Melanocyte of skin (primary cell): ENCODE measurements around the gene OR12D2. TPM values are rescaled to one million over a fixed set of nuclear protein-coding genes. Genes with fewer than 3 reads are reported as not detected.

Experiments used
- total RNA-seq, 2 donors: library from RNA; depleted of rRNA; stranded (reverse); fragments of >200 nt; gene quantifications; 2 replicates each; pipeline ENCODE4 v1.2.3, GENCODE V29; 2012

Gene OR12D2, protein sequence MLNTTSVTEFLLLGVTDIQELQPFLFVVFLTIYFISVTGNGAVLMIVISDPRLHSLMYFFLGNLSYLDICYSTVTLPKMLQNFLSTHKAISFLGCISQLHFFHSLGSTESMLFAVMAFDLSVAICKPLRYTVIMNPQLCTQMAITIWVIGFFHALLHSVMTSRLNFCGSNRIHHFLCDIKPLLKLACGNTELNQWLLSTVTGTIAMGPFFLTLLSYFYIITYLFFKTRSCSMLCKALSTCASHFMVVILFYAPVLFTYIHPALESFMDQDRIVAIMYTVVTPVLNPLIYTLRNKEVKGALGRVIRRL
- not detected for total RNA-seq

DNA sequence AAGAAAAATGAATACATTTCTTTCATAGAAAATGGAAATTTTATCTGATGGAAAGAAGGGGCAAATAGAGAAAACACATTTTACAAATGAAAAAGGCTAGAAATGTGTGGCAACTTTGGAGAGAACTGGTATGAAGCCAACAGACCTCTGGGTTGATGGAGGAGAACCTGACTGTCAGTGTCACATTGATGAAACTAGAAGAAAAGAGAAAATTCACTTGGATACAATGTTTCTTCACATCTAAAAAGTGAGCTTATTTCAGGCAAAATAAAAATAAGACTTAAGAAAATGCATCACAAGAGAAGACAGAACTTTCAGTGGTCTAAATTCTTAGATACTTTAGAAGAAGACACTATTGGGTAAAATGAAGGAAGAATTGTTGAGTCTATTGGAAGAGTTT is at the start of gene OR12D2:
OR12D2 (plus strand) TSS at position 301 of the 400 bp plus-strand sequence. CDS start 1,069 bp downstream, outside the sequence.

DNA sequence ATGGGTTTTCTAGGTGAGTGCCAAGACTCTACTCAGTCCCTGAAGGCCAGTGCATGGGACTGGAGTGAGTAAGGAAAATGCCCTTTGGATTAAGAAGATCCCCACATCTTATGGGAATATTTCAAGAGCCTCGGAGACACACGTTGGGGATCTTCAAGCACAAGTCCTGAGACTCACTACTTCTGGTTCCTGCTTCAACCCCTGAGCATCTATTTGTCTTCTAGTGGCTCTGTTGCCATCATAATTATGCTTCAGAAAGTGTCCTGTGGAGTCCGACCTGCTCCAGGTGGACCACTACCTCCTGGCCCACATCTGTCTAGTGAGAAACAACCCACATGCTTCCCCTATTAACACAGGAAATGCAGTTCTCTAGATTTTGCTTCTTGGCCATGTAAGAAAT is 26.7 kb upstream of the OR12D2 start, which contains the start of gene OR5V1:
OR5V1 (minus strand) TSS at position 101 of the 400 bp plus-strand sequence. CDS start 12,670 bp downstream, outside the sequence.

DNA sequence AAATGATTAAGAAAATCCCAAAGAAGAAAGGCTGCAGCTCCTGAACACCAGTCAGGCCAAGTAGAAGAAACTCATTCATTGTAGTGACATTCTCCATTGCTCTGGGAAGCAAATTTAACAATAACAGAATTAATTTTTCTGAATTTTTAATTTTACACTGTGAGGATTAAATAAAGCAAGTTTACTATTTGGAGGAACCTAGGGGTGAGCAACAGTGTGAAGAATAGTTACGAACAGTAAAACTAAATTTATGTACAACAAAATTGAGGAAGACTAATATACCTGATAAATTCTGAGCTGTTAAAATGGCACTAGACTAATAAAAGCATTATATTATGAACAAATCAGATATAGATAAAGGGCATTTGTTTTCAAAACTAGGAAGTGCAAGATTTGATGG is 20.2 kb upstream of the OR12D2 start, which contains the start of gene OR12D3:
OR12D3 (minus strand) TSS at position 101 of the 400 bp plus-strand sequence; CDS start at position 97, 4 bp downstream.

DNA sequence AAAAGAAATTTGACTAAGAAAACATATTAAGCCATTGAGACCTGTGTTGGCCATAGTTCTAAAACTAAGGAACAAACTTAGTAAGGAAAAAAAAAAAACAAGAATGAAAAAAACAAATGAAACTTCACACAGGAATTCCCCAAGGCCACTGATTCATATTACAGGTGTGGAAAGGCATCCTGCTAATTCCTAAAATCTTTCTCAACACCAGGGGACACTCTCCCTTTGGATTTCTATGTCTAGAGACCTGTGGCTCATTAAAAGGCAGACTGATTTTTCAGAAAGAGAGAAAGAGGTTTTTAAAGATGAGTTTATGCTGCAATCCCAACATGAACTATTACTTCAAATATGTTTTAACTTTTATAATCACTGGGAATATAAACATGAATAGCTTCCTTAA is 19.2 kb downstream of the OR12D2 start, which contains the start of gene OR12D1:
OR12D1 (plus strand) TSS at position 341 of the 400 bp plus-strand sequence.

DNA sequence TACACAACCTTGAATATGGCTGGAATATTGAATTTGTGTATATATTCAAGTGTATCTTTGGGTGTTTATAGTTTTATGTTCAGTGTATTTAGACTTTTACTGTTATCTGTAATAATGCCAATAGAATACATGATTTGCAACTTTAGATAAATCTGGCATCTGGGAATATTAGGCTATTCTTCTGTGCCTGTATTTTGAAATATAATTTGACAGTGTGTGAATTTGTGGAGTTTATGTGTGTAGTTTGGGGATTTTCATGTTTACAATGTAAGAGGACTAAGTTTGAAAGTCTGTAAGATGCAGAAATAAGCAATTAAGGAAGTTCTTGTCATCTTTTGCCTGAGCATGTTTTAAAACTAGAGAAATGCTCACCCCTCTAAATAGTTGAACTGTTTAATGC is 43.6 kb downstream of the OR12D2 start, which contains the start of gene OR10C1:
OR10C1 (plus strand) TSS at position 301 of the 400 bp plus-strand sequence. CDS start 710 bp downstream, outside the sequence.

Other genes with a start within 250 kb of the OR12D2 start
- not detected for gene OR2J2, start 224.7 kb upstream of the OR12D2 start, total RNA-seq
- not detected for gene OR14J1, start 93.9 kb upstream of the OR12D2 start, total RNA-seq
- not detected for gene OR5V1, start 26.8 kb upstream of the OR12D2 start, total RNA-seq
- gene OR12D3, start 20.3 kb upstream of the OR12D2 start, total RNA-seq: not detected
- not detected for gene OR12D1, start 19.3 kb downstream of the OR12D2 start, total RNA-seq
- gene OR10C1, start 43.7 kb downstream of the OR12D2 start, total RNA-seq: not detected
- not detected for gene OR11A1, start 61.4 kb downstream of the OR12D2 start, total RNA-seq
- gene OR2H1, start 61.5 kb downstream of the OR12D2 start, total RNA-seq: not detected
- not detected for gene MAS1L, start 92.3 kb downstream of the OR12D2 start, total RNA-seq
- 10 to 100 TPM in 1 of 2 donors, not detected in 1; 48.2 TPM for gene UBD, start 164.1 kb downstream of the OR12D2 start, total RNA-seq
- not detected for gene OR2H2, start 189.5 kb downstream of the OR12D2 start, total RNA-seq
- gene GABBR1, start 237.6 kb downstream of the OR12D2 start, total RNA-seq: 1 to 10 TPM; 6.5 to 8.3 TPM